BJ (cell line): ENCODE results near the gene GSK3B. TPM values are rescaled to one million over a fixed set of nuclear protein-coding genes. Genes with fewer than 3 reads are reported as not detected.
"Not testable (repeated sequence)": the region's sequence is repeated elsewhere in the genome, so short reads cannot be mapped to it uniquely, and the experiment has no call there.

Source experiments
- CTCF ChIA-PET: fragments of 350-600 bp; formaldehyde crosslinking; extraction: SDS; loops from one replicate; lab custom pipeline; 2021; ENCODE audit warnings: antibody characterized with exemption, inconsistent platforms; lab: Yijun Ruan, JAX
- POLR2A ChIA-PET: fragments of 300-600 bp; sonication (Branson Sonifier 250); formaldehyde crosslinking; extraction: SDS; loops from one replicate; lab custom pipeline; 2021; ENCODE audit warnings: antibody characterized with exemption; lab: Charles Lee
- DNase-seq: peaks from one replicate; pipeline ENCODE4 v3.0.0-alpha.2; 2011; ENCODE audit warnings: low read depth
- H3K27me3 ChIP-seq: 2 replicates; pipeline ENCODE4 v1.6.0; 2011; ENCODE audit warnings: low read length; ENCODE audit not compliant: control insufficient read depth, insufficient read depth
- H3K36me3 ChIP-seq: 2 replicates; pipeline ENCODE4 v1.5.1; 2011; ENCODE audit warnings: low read length; ENCODE audit not compliant: control insufficient read depth, insufficient read depth
- H3K4me3 ChIP-seq: 2 replicates; pipeline ENCODE4 v1.5.1; 2011; ENCODE audit warnings: low read depth, mild to moderate bottlenecking, control low read depth, low read length
- polyA plus RNA-seq: library from polyadenylated mRNA; depleted of rRNA; stranded (reverse); fragments of >200 nt; gene quantifications from 2 replicates; pipeline ENCODE4 v1.2.3, GENCODE V29; 2011
- TF ChIP-seq, protein P1 (sequence below): IDR thresholded peaks from 2 replicates; pipeline ENCODE4 v1.5.1; 2011; ENCODE audit warnings: low read depth, mild to moderate bottlenecking, control low read depth, inconsistent platforms, low read length, moderate library complexity; ENCODE audit not compliant: insufficient read depth

The GSK3B gene
- polyA plus RNA-seq, 1 experiment = 25.4 TPM

DNA sequence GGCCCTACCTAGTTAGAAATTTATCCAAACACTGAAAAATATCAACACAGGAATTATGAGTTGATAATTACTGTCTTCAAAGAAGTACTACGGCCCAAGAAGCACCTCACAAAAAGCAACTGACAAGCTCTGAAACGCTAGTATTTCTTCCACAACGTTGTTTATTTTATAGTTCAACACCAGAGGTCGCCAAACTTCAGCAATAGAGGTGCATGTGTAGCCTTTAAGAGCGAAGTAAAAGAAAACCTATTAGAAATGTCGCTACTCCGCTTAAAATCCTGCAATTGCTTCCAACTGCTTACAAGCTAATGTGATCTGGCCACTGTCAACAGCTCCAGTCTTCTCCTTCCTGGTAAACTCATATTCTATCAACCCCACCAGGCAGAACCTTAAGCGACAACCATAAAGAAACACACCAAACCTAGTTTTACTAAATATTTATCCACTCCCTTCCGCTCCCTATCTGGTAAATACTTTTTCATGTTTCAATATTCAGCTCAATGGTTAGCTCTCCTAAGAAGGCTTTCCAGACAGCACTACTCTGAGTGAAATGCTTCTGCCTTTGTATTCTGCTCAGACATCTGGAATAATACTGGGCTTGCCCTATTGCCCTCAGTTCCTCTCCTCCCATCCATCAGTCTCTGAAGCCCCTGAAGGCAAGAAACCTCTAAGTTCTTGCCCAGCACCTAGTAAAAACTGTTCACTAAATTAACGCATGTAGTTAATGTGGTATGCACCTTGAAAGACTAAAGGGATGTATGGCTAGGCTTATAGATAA, 202.1 kb downstream of the GSK3B start:
- peak; percentile 20 for DNase-seq
- Histone ChIP-seq H3K36me3 (no peaks in the 10 kb centered on the region; the same call in 1 of the 2 replicates), H3K27me3 (no peaks in the 10 kb centered on the region), H3K4me3 (no peak overlapping the region)
- ChIA-PET CTCF (interaction anchor here (0.6 to 5.1 kb wide), 28 partner anchors 8 to 519 kb away, joined by 3 to 42 read pairs (median 4); no protein-coding TSS in a partner anchor), POLR2A (no interaction called here)
- TF ChIP-seq, protein P1, sequence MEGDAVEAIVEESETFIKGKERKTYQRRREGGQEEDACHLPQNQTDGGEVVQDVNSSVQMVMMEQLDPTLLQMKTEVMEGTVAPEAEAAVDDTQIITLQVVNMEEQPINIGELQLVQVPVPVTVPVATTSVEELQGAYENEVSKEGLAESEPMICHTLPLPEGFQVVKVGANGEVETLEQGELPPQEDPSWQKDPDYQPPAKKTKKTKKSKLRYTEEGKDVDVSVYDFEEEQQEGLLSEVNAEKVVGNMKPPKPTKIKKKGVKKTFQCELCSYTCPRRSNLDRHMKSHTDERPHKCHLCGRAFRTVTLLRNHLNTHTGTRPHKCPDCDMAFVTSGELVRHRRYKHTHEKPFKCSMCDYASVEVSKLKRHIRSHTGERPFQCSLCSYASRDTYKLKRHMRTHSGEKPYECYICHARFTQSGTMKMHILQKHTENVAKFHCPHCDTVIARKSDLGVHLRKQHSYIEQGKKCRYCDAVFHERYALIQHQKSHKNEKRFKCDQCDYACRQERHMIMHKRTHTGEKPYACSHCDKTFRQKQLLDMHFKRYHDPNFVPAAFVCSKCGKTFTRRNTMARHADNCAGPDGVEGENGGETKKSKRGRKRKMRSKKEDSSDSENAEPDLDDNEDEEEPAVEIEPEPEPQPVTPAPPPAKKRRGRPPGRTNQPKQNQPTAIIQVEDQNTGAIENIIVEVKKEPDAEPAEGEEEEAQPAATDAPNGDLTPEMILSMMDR = peak; percentile 68

DNA sequence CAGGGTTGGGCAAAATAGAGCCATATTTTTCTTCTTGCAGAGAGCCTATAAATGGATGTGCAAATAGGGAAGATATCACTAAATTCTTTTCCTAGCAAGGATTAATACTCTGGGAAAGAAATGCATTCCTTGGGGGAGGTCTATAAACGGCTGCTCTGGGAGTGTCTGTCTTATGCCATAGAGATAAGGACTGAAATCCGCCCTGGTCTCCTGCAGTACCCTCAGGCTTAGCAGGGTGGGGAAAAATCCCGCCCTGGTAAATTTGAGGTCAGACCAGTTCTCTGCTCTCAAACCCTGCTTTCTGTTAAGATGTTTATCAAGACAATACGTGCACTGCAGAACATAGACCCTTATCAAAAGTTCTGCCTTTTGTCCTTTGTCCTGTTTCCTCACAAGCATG, 205.6 kb downstream of the GSK3B start:
- H3K27me3 ChIP-seq, H3K4me3 ChIP-seq, DNase-seq, H3K36me3 ChIP-seq, CTCF ChIA-PET, POLR2A ChIA-PET: not testable (repeated sequence)

DNA sequence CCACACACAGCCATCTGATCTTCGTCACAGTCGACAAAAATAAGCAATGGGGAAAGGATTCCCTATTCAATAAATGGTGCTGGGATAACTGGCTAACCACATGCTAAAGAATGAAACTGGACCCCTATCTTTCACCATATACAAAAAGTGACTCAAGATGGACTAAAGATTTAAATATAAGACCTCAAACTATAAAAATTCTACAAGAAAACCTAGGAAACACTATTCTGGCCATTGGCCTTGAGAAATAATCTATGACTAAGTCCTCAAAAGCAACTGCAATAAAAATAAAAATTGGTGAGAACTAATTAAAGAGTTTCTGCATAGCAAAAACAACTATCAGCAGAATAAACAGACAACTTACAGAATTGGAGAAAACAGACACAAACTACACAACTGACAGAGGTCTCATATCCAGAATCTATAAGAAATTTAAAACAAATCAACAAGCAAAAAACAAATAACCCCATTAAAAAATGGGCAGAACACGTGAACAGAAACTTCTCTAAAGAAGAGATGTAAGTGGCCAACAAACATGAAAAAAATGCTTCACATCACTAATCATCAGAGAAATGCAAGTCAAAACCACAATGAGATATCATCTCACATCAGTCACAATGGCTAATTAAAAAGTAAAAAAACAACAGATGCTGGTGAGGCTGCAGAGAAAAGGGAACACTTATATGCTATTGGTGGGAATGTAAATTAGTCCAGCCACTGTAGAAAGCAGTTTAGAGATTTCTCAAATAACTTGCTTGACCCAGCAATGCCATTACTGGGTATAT, 208.3 kb downstream of the GSK3B start:
- POLR2A ChIA-PET = no interaction called here
- DNase-seq = peak; percentile 9
- Histone ChIP-seq H3K27me3 (no peaks in the 10 kb centered on the region), H3K36me3 (0 out of 2 replicates have a peak, but pooled peaks cover 1% of the 10 kb centered on the region), H3K4me3 (no peak overlapping the region)
- TF ChIP-seq, protein P1 = no peak
- CTCF ChIA-PET = no interaction called here

DNA sequence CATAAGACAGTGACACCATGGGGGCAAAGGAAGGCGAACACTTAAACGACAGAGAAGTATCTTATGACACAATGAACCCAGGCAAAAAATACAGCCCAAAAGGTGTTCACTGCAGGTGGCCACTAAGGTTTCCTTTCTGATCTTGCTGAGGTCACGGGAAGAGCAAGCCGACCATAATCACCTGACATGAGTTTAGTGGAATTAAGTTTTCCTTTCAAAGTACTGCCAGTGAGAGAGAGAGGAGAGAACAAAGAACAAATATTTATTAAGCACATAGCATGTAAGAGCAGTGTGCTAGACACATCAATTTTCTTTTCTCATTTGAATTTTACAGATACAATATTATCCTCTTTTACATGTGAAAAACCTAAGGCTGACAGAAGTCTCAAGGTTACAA, 210.1 kb downstream of the GSK3B start:
- ChIA-PET POLR2A (no interaction called here), CTCF (no interaction called here)
- H3K4me3 ChIP-seq = no peak overlapping the region
- DNase-seq = no peak
- 0 out of 2 replicates have a peak, but pooled peaks cover 1% of the 10 kb centered on the region for H3K36me3 ChIP-seq
- TF ChIP-seq, protein P1 = no peak
- no peaks in the 10 kb centered on the region for H3K27me3 ChIP-seq

DNA sequence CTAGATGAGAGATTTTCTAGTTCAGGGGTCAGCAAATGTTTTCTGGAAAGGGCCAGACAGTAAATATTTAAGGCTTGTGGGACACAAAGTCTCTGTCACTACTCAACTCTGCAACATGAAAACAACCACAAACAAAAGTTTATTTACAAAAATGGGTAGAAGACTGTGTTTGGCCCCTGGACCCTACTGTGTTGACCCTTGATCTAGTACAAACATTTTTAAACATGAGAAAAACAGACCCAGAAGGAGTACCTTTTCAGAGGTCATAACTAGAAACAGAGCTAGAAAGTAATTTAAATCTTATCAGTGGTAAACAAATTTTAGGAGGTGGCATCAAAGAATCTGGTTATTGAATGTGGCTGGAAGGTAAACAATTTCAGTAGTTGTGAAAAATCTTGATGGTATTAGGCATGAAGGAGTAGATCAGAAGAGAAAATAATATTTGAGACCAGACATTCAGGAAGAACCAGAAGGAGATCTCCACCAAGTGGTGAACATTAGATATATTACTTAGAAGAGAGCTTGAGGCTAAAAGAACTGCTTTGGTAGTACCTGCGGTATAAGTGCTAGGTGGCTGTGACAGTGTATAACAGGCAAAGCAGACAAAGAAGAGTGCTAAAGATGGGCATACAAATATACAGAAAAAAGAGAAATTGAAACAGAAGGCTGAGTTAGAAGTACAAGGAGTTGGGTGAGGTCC, 210.6 kb downstream of the GSK3B start:
- ChIA-PET POLR2A (no interaction called here), CTCF (no interaction called here)
- DNase-seq = no peak
- Histone ChIP-seq H3K36me3 (0 out of 2 replicates have a peak, but pooled peaks cover 1% of the 10 kb centered on the region), H3K4me3 (no peak overlapping the region), H3K27me3 (no peaks in the 10 kb centered on the region)
- TF ChIP-seq, protein P1 = no peak
